GM12892 (cell line): ENCODE measurements around the gene TMEM141.

Experiments used
- POLR2A ChIP-seq: IDR thresholded peaks from 2 replicates; pipeline ENCODE4 v1.6.1; 2011; ENCODE audit warnings: low read depth, low read length, control low read depth
- POLR2AphosphoS5 ChIP-seq: IDR thresholded peaks from 2 replicates; pipeline ENCODE4 v1.6.1; 2011; ENCODE audit warnings: low read depth, low read length, control low read depth
- TAF1 ChIP-seq: IDR thresholded peaks from 2 replicates; pipeline ENCODE4 v1.6.1; 2011; ENCODE audit warnings: low read depth, mild to moderate bottlenecking, control low read depth, low read length, borderline replicate concordance

- no peak for TF ChIP-seq POLR2A
- TF ChIP-seq POLR2AphosphoS5: no peak
- no peak for TF ChIP-seq TAF1
Measured at GRCh38 chr9:136759436-136760325, 31.5 kb upstream of the TMEM141 start.
